ENCODE results near the gene TRAM2. TPM values are rescaled to one million over a fixed set of nuclear protein-coding genes. Genes with fewer than 3 reads are reported as not detected.

The TRAM2 gene
- total and polyA plus RNA-seq, 10 of the 15 experiments (the other 5 are each of a cell fraction or from before 2014, with no cell fraction given), result 2.5 to 15.0 (median 11.0) TPM

DNA sequence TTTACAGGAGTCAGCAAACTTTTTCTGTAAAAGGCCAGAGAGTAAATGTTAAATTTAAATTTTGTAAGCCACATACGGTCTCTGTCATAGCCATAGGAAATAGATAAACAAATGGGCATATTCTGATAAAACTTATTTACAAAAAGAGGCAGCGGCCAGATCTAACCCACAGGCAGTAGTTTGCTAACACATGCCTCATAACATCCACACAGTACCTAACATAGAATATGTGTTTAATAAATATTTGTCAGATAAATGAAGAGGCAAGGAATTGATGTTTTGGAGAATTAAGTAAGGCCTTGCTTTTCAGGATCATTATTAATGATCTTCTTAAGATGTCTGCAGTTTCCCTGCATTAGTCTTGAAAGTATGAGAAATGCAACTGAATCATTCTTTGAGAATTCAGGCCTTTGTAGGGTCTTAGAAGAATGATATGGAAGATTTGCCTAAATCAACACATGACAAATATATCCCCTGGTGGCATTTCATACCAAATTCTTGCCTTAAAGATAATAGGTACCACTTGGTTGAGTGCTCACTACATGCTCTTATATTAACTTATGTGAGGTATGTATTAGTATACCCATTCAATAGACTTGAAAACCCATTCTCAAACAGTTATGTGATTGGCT is 39.3 kb upstream of the TRAM2 start (continued):
- TF ChIP-seq, protein P1, sequence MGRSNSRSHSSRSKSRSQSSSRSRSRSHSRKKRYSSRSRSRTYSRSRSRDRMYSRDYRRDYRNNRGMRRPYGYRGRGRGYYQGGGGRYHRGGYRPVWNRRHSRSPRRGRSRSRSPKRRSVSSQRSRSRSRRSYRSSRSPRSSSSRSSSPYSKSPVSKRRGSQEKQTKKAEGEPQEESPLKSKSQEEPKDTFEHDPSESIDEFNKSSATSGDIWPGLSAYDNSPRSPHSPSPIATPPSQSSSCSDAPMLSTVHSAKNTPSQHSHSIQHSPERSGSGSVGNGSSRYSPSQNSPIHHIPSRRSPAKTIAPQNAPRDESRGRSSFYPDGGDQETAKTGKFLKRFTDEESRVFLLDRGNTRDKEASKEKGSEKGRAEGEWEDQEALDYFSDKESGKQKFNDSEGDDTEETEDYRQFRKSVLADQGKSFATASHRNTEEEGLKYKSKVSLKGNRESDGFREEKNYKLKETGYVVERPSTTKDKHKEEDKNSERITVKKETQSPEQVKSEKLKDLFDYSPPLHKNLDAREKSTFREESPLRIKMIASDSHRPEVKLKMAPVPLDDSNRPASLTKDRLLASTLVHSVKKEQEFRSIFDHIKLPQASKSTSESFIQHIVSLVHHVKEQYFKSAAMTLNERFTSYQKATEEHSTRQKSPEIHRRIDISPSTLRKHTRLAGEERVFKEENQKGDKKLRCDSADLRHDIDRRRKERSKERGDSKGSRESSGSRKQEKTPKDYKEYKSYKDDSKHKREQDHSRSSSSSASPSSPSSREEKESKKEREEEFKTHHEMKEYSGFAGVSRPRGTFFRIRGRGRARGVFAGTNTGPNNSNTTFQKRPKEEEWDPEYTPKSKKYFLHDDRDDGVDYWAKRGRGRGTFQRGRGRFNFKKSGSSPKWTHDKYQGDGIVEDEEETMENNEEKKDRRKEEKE (IDR thresholded peaks at IDR 0.05), result no peak
- TF ChIP-seq, protein P2, sequence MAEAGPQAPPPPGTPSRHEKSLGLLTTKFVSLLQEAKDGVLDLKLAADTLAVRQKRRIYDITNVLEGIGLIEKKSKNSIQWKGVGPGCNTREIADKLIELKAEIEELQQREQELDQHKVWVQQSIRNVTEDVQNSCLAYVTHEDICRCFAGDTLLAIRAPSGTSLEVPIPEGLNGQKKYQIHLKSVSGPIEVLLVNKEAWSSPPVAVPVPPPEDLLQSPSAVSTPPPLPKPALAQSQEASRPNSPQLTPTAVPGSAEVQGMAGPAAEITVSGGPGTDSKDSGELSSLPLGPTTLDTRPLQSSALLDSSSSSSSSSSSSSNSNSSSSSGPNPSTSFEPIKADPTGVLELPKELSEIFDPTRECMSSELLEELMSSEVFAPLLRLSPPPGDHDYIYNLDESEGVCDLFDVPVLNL (IDR thresholded peaks at IDR 0.05; ENCODE audit: low read depth, low read length), result no peak
- TF ChIP-seq KDM1A (IDR thresholded peaks at IDR 0.05; ENCODE audit: borderline replicate concordance), result no peak

DNA sequence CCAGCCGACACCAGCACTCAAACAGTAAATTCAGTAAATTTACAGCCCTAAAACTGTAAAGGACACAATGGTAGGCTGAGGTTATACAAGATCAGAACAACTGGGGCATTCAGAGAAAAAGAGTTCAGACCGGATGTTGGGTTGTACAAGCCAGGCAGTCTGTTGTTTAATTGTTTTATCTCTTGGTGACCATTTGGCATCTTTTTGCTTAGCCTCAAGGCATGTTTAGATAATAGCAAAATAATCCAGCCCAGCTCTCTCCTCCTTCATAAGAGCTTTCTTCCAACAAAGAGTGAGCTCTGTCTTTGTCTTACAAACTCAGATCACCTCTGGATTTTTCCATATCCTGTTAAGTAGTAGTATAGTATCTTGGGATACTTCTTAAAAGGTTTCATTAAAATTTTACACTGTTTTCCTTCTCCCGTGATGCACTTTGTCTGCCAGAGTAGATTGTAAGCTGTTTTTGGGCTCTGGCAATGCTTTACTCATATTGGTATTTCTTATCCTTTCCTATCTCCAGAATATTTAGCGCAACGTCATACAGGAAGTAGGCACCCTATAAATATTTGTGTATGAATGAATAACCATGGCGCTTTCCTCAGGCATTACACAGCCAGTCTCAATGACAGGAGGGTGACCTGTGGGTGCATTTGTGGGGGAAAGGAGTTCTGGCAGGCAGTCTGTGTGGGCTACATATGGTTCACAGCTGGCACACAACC is 35.6 kb upstream of the TRAM2 start:
- ATAC-seq, result no peak
- no peak overlapping the region for H3K4me3 ChIP-seq
- POLR2A ChIA-PET, result no interaction called here
- RAD21 ChIA-PET (ENCODE audit: unreplicated experiment), result interaction anchor here (0.8 kb wide), 1 partner anchor 17 kb away, joined by 3 read pairs; no protein-coding TSS in a partner anchor
- H4K20me1 ChIP-seq (ENCODE audit: control insufficient read depth, insufficient read depth), result no peaks in the 10 kb centered on the region
- no peak overlapping the region for H2AFZ ChIP-seq (ENCODE audit: control insufficient read depth, low read depth, low read length)
- no peaks in the 10 kb centered on the region for H3K79me2 ChIP-seq (ENCODE audit: control insufficient read depth, insufficient read depth, low read length)
- CTCF ChIA-PET, result interaction anchor here (1.0 kb wide), 1 partner anchor 40 kb away, joined by 3 read pairs; no protein-coding TSS in a partner anchor
- 44% methylated on average over 6 of the region's 6 CpGs for WGBS (ENCODE audit: insufficient coverage, insufficient replicate concordance, low lambda C conversion rate, missing lambda C conversion rate)
- no peak for DNase-seq (ENCODE audit: low read depth, low spot score)
- no peak for FAIRE-seq
- H3K4me2 ChIP-seq (ENCODE audit: control insufficient read depth, insufficient read depth), result no peak overlapping the region
- SMC1A ChIA-PET (ENCODE audit: uncharacterized antibody, unreplicated experiment), result no interaction called here
- H3K4me1 ChIP-seq (ENCODE audit: control insufficient read depth, insufficient read depth, low read length), result no peaks in the 10 kb centered on the region
- in situ Hi-C loops (cut with MboI) (no loop called here), intact Hi-C loops (cut with micrococcal nuclease; ENCODE audit: unreplicated experiment) (no loop called here)
- no peaks in the 10 kb centered on the region for H3K36me3 ChIP-seq (ENCODE audit: control insufficient read depth in 2 of 2, insufficient read depth in 2 of 2, low read length in 1 of 2)
- H3K9me3 ChIP-seq (replicated peaks; ENCODE audit: control insufficient read depth, insufficient read depth, low read length), result no peaks in the 10 kb centered on the region
- H3K27me3 ChIP-seq (replicated peaks in 1 of 2; ENCODE audit: control insufficient read depth in 2 of 2, insufficient read depth in 2 of 2, low read length in 1 of 2), result no peaks in the 10 kb centered on the region; a peak in 1 of 4 replicates
- BruUV-seq (replicated peaks), result no TSS peak
- no peak overlapping the region for H3K27ac ChIP-seq (ENCODE audit: control insufficient read depth, insufficient read depth)
- no peak for TF ChIP-seq CEBPB (IDR thresholded peaks at IDR 0.05; ENCODE audit: borderline replicate concordance in 1 of 2, low read depth in 2 of 2, low read length in 2 of 2)
- TF ChIP-seq, protein P3, sequence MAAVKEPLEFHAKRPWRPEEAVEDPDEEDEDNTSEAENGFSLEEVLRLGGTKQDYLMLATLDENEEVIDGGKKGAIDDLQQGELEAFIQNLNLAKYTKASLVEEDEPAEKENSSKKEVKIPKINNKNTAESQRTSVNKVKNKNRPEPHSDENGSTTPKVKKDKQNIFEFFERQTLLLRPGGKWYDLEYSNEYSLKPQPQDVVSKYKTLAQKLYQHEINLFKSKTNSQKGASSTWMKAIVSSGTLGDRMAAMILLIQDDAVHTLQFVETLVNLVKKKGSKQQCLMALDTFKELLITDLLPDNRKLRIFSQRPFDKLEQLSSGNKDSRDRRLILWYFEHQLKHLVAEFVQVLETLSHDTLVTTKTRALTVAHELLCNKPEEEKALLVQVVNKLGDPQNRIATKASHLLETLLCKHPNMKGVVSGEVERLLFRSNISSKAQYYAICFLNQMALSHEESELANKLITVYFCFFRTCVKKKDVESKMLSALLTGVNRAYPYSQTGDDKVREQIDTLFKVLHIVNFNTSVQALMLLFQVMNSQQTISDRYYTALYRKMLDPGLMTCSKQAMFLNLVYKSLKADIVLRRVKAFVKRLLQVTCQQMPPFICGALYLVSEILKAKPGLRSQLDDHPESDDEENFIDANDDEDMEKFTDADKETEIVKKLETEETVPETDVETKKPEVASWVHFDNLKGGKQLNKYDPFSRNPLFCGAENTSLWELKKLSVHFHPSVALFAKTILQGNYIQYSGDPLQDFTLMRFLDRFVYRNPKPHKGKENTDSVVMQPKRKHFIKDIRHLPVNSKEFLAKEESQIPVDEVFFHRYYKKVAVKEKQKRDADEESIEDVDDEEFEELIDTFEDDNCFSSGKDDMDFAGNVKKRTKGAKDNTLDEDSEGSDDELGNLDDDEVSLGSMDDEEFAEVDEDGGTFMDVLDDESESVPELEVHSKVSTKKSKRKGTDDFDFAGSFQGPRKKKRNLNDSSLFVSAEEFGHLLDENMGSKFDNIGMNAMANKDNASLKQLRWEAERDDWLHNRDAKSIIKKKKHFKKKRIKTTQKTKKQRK (IDR thresholded peaks at IDR 0.05; ENCODE audit: low read depth, low read length), result no peak
- TF ChIP-seq, protein P1 (IDR thresholded peaks at IDR 0.05), result no peak
- no peak overlapping the region for H3K9ac ChIP-seq (ENCODE audit: control insufficient read depth, insufficient read depth, low read length)
